ENCODE data around the gene PTPRA. TPM values are rescaled to one million over a fixed set of nuclear protein-coding genes. Genes with fewer than 3 reads are reported as not detected.

The PTPRA gene
- total and polyA plus RNA-seq, 12 donors, result 16.3 to 94.7 (median 46.3) TPM

- Histone ChIP-seq H3K9me3 (replicated peaks in 1 of 3) (no peaks in the 10 kb centered on the region), H3K27me3 (no peaks in the 10 kb centered on the region), H3K36me3 (replicated peaks in 1 of 2) (no peaks in the 10 kb centered on the region), H3K27ac (no peak overlapping the region), H3K4me3 (no peak overlapping the region), H3K4me1 (replicated peaks in 1 of 2) (peaks cover 0 to 6% of the 10 kb centered on the region in 2 donors)
- TF ChIP-seq POLR2A (IDR thresholded peaks at IDR 0.05) (no peak), CTCF (IDR thresholded peaks at IDR 0.05) (no peak)
- DNase-seq, result no peak
- intact Hi-C loops (cut with DNase I), result no loop called here
Measured at GRCh38 chr20:2911200-2911599, 37.9 kb downstream of the PTPRA start.

- H3K27ac ChIP-seq, result no peak overlapping the region
- DNase-seq, result no peak
- no peaks in the 10 kb centered on the region for H3K36me3 ChIP-seq (replicated peaks in 1 of 2)
- no peak for TF ChIP-seq POLR2A (IDR thresholded peaks at IDR 0.05)
- H3K9me3 ChIP-seq (replicated peaks in 1 of 3), result no peaks in the 10 kb centered on the region
- H3K4me1 ChIP-seq (replicated peaks in 1 of 2), result peaks cover 0 to 6% of the 10 kb centered on the region in 2 donors
- no peaks in the 10 kb centered on the region for H3K27me3 ChIP-seq
- intact Hi-C loops (cut with DNase I), result no loop called here
- H3K4me3 ChIP-seq, result no peak overlapping the region
Measured at GRCh38 chr20:2914160-2914559, 40.9 kb downstream of the PTPRA start.

GRCh38 chr20:2917266-2917665 is 44.0 kb downstream of the PTPRA start:
- no peak overlapping the region for H3K4me3 ChIP-seq
- no peaks in the 10 kb centered on the region for H3K36me3 ChIP-seq (replicated peaks in 1 of 2)
- no peaks in the 10 kb centered on the region for H3K27me3 ChIP-seq
- TF ChIP-seq POLR2A (IDR thresholded peaks at IDR 0.05), result no peak
- no peak for TF ChIP-seq CTCF (IDR thresholded peaks at IDR 0.05)
- H3K27ac ChIP-seq, result no peak overlapping the region
- H3K4me1 ChIP-seq (replicated peaks in 1 of 2), result peaks cover 0 to 6% of the 10 kb centered on the region in 2 donors
- intact Hi-C loops (cut with DNase I), result no loop called here
- DNase-seq, result no peak
- H3K9me3 ChIP-seq (replicated peaks in 1 of 3), result no peaks in the 10 kb centered on the region

- peaks cover 0 to 6% of the 10 kb centered on the region in 2 donors for H3K4me1 ChIP-seq (replicated peaks in 1 of 2)
- H3K36me3 ChIP-seq (replicated peaks in 1 of 2), result no peaks in the 10 kb centered on the region
- intact Hi-C loops (cut with DNase I), result no loop called here
- no peak overlapping the region for H3K27ac ChIP-seq
- 80 to 81% (median 80%) methylated on average over 7 of the region's 7 CpGs for WGBS, 4 donors
- H3K4me3 ChIP-seq, result no peak overlapping the region
- no peaks in the 10 kb centered on the region for H3K27me3 ChIP-seq
- H3K9me3 ChIP-seq (replicated peaks in 1 of 3), result no peaks in the 10 kb centered on the region
- no peak for TF ChIP-seq CTCF (IDR thresholded peaks at IDR 0.05)
- TF ChIP-seq POLR2A (IDR thresholded peaks at IDR 0.05), result no peak
- no peak for DNase-seq
Measured at GRCh38 chr20:2918096-2919049, 45.1 kb downstream of the PTPRA start.

Measured in adrenal gland (tissue), 12 donors.